ENCODE measurements around the gene DNAJB7.
"Not testable (repeated sequence)": the region's sequence is repeated elsewhere in the genome, so short reads cannot be mapped to it uniquely, and the experiment has no call there.

The DNAJB7 gene

GRCh38 chr22:40862013-40862412 lies at the start of gene DNAJB7:
Gene DNAJB7 (minus strand): TSS chr22:40862113. CDS start chr22:40861994, 119 bp downstream.
- Histone ChIP-seq H3K4me3 (no peak within 1 kb of the TSS), H3K27ac (no peak within 1 kb of the TSS)

GRCh38 chr22:40908895-40909294 lies 47.0 kb upstream of the DNAJB7 start:
- no peak overlapping the region for H3K27ac ChIP-seq
- no peak overlapping the region for H3K4me3 ChIP-seq

DNA sequence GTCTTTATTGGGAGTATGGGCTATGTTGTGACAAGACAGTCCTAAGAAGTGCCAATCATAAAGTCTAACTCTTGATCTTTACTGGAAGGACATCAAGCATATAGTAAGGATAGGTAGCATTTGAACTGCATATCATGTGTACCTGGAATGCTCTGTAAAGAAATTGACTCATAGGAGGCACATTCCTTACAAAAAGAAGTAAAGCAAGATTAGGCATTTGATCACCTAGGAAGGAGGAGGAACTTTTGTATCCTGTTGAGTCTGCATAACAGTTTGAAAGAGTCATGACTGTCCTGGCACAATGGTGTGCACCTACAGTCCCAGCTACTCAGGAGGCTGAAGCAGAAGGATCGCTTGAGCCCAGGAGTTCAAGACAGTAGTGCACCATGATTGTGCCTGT lies 42.2 kb upstream of the DNAJB7 start:
- Histone ChIP-seq H3K27ac (no peak overlapping the region), H3K4me3 (no peak overlapping the region)

DNA sequence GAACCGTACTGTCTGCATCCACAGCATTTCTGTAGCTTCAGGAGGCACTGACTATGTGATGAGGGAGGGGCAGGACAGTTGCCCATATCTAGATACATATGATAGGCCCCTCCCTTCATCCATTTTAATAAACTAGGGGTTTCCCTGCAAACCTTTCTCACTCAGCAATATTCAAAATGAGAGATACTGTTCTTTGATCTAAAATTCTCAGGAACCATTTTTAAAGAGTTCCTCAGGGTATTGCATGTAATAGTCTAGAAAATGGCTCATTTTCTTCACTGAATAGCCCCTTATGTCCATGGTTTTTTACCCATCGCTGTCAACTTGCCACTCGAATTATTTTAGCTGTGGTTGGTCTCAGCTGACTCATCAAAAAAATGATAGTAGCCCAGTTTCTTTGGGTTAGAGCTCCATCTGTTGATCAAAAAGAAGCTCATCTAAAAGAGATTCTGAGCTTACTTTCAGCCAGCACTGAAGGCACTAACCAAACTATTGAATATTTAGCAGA lies 37.0 kb upstream of the DNAJB7 start:
- H3K4me3 ChIP-seq = no peak overlapping the region
- no peak overlapping the region for H3K27ac ChIP-seq

DNA sequence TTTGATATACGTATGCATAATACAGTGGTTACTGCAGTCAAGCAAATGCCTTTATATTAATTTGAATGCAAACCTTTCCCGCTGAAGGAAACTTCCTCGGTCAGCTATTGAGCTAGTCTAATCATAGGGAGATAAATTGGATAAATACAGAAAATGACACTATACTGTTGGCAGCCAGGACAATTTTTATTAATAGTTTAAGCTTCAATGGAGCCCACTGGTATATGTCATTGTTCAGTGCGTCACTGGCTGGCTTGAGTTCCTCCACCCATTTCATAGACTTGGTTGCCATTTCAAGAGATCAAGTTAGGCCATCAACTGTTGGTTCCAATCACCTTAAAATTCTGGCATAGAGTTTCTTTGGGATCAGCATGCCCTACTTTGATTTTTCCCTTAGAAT lies 32.5 kb upstream of the DNAJB7 start:
- no peak overlapping the region for H3K27ac ChIP-seq

DNA sequence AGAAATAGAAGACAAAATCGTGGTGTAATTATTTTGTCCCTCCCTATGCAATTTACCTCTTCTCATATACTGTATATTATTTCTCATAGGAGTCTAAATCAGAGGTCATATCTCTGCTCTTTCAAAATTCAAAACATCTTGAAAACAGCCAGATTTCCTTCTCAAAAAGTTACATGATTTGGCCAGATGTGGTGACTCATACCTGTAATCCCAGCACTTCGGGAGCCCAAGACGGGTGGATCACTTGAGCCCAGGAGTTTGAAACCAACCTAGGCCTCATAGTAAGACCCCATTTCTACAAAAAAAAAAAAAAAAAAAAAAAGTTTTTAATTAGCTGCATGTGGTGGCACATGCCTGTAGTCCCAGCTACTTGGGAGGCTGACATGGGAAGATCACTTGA lies 29.0 kb upstream of the DNAJB7 start:
- Histone ChIP-seq H3K27ac (no peak overlapping the region), H3K4me3 (no peak overlapping the region)

More for the DNA sequence above, 32.5 kb upstream of the DNAJB7 start:
- no peak overlapping the region for H3K4me3 ChIP-seq

- H3K27ac ChIP-seq = no peak overlapping the region
These were observed 27.2 kb upstream of the DNAJB7 start for GRCh38 chr22:40889116-40889515.

GRCh38 chr22:40878922-40879321 lies 17.0 kb upstream of the DNAJB7 start:
- H3K4me3 ChIP-seq = no peak overlapping the region
- no peak overlapping the region for H3K27ac ChIP-seq

More at GRCh38 chr22:40889116-40889515, 27.2 kb upstream of the DNAJB7 start:
- H3K4me3 ChIP-seq = no peak overlapping the region

DNA sequence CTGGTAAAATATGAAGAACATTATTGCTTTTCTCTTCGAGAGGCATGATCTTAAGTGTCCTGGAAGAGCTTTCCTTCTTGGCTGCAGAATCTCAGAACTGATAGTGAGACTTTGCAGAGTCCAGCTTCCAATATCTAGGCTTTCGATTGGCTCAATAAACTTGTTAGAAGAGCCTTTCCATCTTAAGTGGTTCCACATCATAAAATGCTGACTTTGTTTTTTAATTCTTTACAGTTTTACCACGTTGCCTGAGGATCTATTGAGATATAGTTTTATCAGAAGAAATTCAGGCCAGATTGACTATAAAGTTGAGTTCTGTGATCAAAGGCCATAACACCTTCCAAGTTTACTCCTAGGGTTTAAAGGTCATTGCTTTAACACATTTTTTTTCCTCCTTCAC lies 15.6 kb upstream of the DNAJB7 start:
- Histone ChIP-seq H3K4me3 (no peak overlapping the region), H3K27ac (no peak overlapping the region)

GRCh38 chr22:40876907-40877306 lies 15.0 kb upstream of the DNAJB7 start:
- no peak overlapping the region for H3K27ac ChIP-seq
- H3K4me3 ChIP-seq = no peak overlapping the region

GRCh38 chr22:40875111-40875510 lies 13.2 kb upstream of the DNAJB7 start:
- Histone ChIP-seq H3K27ac (no peak overlapping the region), H3K4me3 (no peak overlapping the region)

GRCh38 chr22:40874016-40874415 lies 12.1 kb upstream of the DNAJB7 start:
- H3K27ac ChIP-seq = no peak overlapping the region
- no peak overlapping the region for H3K4me3 ChIP-seq

DNA sequence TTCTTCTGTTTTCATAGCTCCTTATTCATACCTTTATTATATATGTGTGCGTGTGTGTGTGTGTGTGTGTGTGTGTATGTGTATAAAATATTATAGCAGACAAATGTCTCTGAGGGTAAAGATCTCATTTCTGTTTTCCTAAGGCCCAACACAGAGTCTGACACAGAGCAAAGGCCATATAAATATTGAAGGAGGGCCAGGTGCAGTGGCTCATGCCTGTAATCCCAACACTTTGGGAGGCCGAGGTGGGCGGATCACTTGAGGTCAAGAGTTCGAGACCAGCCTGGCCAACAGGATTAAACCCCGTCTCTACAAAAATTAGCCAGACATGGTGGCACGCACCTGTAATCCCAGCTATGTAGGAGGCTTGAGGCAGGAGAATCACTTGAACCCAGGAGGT lies 6.5 kb upstream of the DNAJB7 start:
- not testable (repeated sequence) for H3K4me3 ChIP-seq, H3K27ac ChIP-seq

GRCh38 chr22:40867109-40867508 lies 5.2 kb upstream of the DNAJB7 start:
- no peak overlapping the region for H3K27ac ChIP-seq
- H3K4me3 ChIP-seq = no peak overlapping the region

GRCh38 chr22:40862537-40862936 lies 624 bp upstream of the DNAJB7 start:
- no peak overlapping the region for H3K27ac ChIP-seq
- H3K4me3 ChIP-seq = no peak overlapping the region

- H3K27ac ChIP-seq = peak overlapping the region; percentile 16 to 99 (median 97)
- peak overlapping the region; percentile 68 to 96 (median 85) for H3K4me3 ChIP-seq
These were observed 4.5 kb downstream of the DNAJB7 start for GRCh38 chr22:40857309-40857855.

- Histone ChIP-seq H3K27ac (peak within 1 kb of the TSS; percentile 79 to 99 (median 97)), H3K4me3 (peak within 1 kb of the TSS; percentile 68 to 96 (median 85))
These were observed 5.2 kb downstream of the DNAJB7 start, which contains the start of the genes ST13 and XPNPEP3 for GRCh38 chr22:40856513-40857308. Gene ST13 (minus strand): TSS chr22:40856639. CDS start chr22:40856540, 99 bp downstream. Gene XPNPEP3 (plus strand): TSS chr22:40857148. CDS start chr22:40857182, 34 bp downstream.

GRCh38 chr22:40855979-40856512 lies 5.9 kb downstream of the DNAJB7 start:
- H3K4me3 ChIP-seq = peak overlapping the region; percentile 68 to 96 (median 85)
- H3K27ac ChIP-seq = peak overlapping the region; percentile 79 to 99 (median 97)

GRCh38 chr22:40855071-40855978 lies 6.6 kb downstream of the DNAJB7 start:
- Histone ChIP-seq H3K4me3 (peak overlapping the region; percentile 68 to 96 (median 85)), H3K27ac (peak overlapping the region in 18 of 21 experiments; percentile 81 to 99 (median 97))

DNA sequence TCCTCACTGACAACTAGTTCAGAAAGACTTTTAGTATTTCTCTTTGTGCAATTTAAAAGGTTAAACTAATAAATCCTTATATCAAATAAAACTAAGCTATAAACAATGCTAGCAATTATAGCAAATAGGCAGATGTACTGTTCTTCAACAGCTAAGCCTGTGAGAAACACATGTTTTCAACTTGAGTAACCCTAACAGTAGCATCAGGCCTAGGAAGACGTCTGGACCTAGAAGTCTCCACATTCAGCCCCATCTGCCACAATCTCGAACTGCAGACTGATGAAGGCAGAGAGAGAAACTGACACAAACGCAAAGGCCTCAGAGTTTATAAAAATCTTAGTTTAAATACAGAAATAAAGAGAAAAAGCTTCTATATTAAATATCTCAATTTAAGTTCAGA lies 8.0 kb downstream of the DNAJB7 start:
- no peak overlapping the region for H3K4me3 ChIP-seq

More for the DNA sequence above, 8.0 kb downstream of the DNAJB7 start:
- peak overlapping the region in 5 of 21 experiments; percentile 8 to 98 (median 75) for H3K27ac ChIP-seq

Measured in skin epidermis (tissue), 12 donors.